ENCODE results near the gene OR2S2. TPM values are rescaled to one million over a fixed set of nuclear protein-coding genes. Genes with fewer than 3 reads are reported as not detected.

The OR2S2 gene
- total and polyA plus RNA-seq, 2 of the 8 experiments (the other 6 are each of a cell fraction or from before 2014, with no cell fraction given): not detected

- Histone ChIP-seq H2AK5ac (ENCODE audit: low read depth, low read length) (no peak overlapping the region), H2BK15ac (ENCODE audit: low read length) (no peak overlapping the region), H3K23me2 (ENCODE audit: low read depth, low read length) (no peaks in the 10 kb centered on the region), H4K20me1 (replicated peaks in 1 of 2; ENCODE audit: control insufficient read depth in 1 of 2, insufficient read depth in 2 of 2, low read length in 2 of 2) (no peaks in the 10 kb centered on the region), H3K18ac (ENCODE audit: extremely low read depth, low read length) (no peak overlapping the region), H3K9me3 (ENCODE audit: insufficient read depth in 2 of 2, low read depth in 1 of 2, low read length in 1 of 2) (no peaks in the 10 kb centered on the region; a peak in 2 of 4 replicates), H2BK120ac (replicated peaks; ENCODE audit: low read depth, low read length) (no peak overlapping the region), H3K4me3 (ENCODE audit: extremely low read depth in 1 of 4, insufficient read depth in 2 of 4, low read depth in 3 of 4, low read length in 4 of 4) (no peak overlapping the region), H2BK5ac (ENCODE audit: low read depth, low read length) (no peak overlapping the region), H4K8ac (ENCODE audit: extremely low read depth, insufficient read depth, low read length) (no peak overlapping the region), H4K5ac (ENCODE audit: insufficient read length, low read depth, low read length) (no peak overlapping the region), H3K27ac (ENCODE audit: low read depth, low read length) (no peak overlapping the region), H3K23ac (ENCODE audit: insufficient read length) (no peak overlapping the region), H3K27me3 (replicated peaks in 1 of 4; ENCODE audit: control insufficient read depth in 3 of 4, extremely low read depth in 1 of 4, insufficient read depth in 3 of 4, low read length in 3 of 4) (peaks cover 0 to 4% (median 0%) of the 10 kb centered on the region in 4 experiments; a peak in 2 of 7 replicates), H3K14ac (ENCODE audit: insufficient read length) (no peak overlapping the region), H3K79me1 (ENCODE audit: low read depth, low read length) (no peaks in the 10 kb centered on the region), H2BK12ac (ENCODE audit: low read depth, low read length) (no peak overlapping the region), H3K56ac (replicated peaks; ENCODE audit: insufficient read length, low read depth, low read length) (no peak overlapping the region), H2BK20ac (ENCODE audit: low read length) (no peak overlapping the region), H3K4ac (replicated peaks; ENCODE audit: insufficient read length, low read depth, low read length) (no peak overlapping the region), H2AFZ (ENCODE audit: low read length) (no peak overlapping the region), H3K4me2 (ENCODE audit: insufficient read depth in 1 of 2, low read depth in 2 of 2, low read length in 2 of 2) (no peak overlapping the region), H4K91ac (replicated peaks; ENCODE audit: insufficient read length, low read length) (no peak overlapping the region), H3K36me3 (ENCODE audit: control insufficient read depth in 2 of 4, insufficient read depth in 4 of 4, low read length in 3 of 4) (no peaks in the 10 kb centered on the region), H3K9ac (replicated peaks in 1 of 4; ENCODE audit: extremely low read depth in 1 of 4, low read depth in 3 of 4, low read length in 3 of 4) (no peak overlapping the region), H3K79me2 (ENCODE audit: control insufficient read depth in 1 of 2, insufficient read depth in 2 of 2, low read length in 2 of 2) (no peaks in the 10 kb centered on the region), H3K4me1 (replicated peaks in 1 of 4; ENCODE audit: control insufficient read depth in 3 of 4, insufficient read depth in 4 of 4, low read length in 3 of 4) (no peaks in the 10 kb centered on the region)
- FAIRE-seq (no peak), DNase-seq (ENCODE audit: low read depth in 1 of 2, low spot score in 2 of 2) (no peak)
- POLR2A ChIA-PET (ENCODE audit: partially characterized antibody): no interaction called here
- CTCF ChIA-PET (ENCODE audit: partially characterized antibody): interaction anchor here (0.7 to 6.6 kb wide), 21 partner anchors 9 to 322 kb away, joined by 3 to 68 read pairs (median 6); partner anchors contain the start of genes CCIN and OR2S2
- WGBS, 2 experiments (ENCODE audit: extremely low coverage in 1 of 2, insufficient coverage in 1 of 2, insufficient read length in 1 of 2, insufficient replicate concordance in 2 of 2, low coverage in 1 of 2, low lambda C conversion rate in 2 of 2, missing lambda C conversion rate in 1 of 2): 85% methylated on average over 3 of the region's 3 CpGs; no CpG with 5 or more reads in 1 of the 2 experiments
- TF ChIP-seq SP2 (IDR thresholded peaks at IDR 0.05; ENCODE audit: low read length): no peak
- no peak for TF ChIP-seq YY1 (IDR thresholded peaks at IDR 0.05; ENCODE audit: low read depth, low read length)
- no peak for TF ChIP-seq RAD21 (IDR thresholded peaks at IDR 0.05 in 1 of 2, conservative IDR thresholded peaks at IDR 0.05 in 1 of 2; ENCODE audit: low read depth in 2 of 2, low read length in 2 of 2)
- no peak for TF ChIP-seq TAF1 (IDR thresholded peaks at IDR 0.05; ENCODE audit: low read depth, low read length)
- no peak for TF ChIP-seq SUZ12 (IDR thresholded peaks at IDR 0.05; ENCODE audit: low read length)
- no peak for TF ChIP-seq TCF12 (IDR thresholded peaks at IDR 0.05; ENCODE audit: low read depth, low read length)
- TF ChIP-seq GABPA (IDR thresholded peaks at IDR 0.05; ENCODE audit: borderline replicate concordance, insufficient read depth, low read length): no peak
- no peak for TF ChIP-seq SRF (IDR thresholded peaks at IDR 0.05; ENCODE audit: low read depth, low read length)
- no peak for TF ChIP-seq CBX5 (IDR thresholded peaks at IDR 0.05; ENCODE audit: low read depth, low read length)
- TF ChIP-seq KDM1A (IDR thresholded peaks at IDR 0.05; ENCODE audit: borderline replicate concordance, low read length): no peak
- TF ChIP-seq TBP (IDR thresholded peaks at IDR 0.05; ENCODE audit: low read depth, low read length): no peak
Observed at GRCh38 chr9:36006549-36007315, 48.8 kb upstream of the OR2S2 start.

Measured in H1 (cell line).